ENCODE results near the gene MARCHF10. TPM values are rescaled to one million over a fixed set of nuclear protein-coding genes. Genes with fewer than 3 reads are reported as not detected.

MARCHF10 gene
- total RNA-seq, 1 experiment from 2014 or later = not detected

DNA sequence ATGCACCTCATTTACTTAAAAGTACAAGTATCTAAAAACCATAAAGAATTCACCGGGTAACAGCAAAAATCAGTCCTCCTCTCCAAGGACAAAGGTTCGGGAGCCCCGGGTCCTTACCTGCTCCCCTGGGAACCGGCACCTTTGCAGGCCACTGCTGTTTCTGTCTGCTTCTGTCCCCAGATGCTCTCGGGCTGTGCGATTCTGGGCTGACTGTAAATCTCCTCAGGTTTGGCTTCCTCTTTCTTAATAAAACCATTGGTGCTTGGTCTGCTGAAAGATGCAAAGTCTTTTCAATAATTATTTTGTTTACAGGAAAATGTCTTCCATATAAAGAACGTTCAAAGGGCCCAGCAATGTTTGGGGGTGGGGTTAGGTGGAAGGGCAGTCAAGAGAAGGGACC, 63.9 kb downstream of the MARCHF10 start:
- H3K9me3 Mint-ChIP-seq (ENCODE audit: unreplicated experiment) = no peaks in the 10 kb centered on the region
- intact Hi-C loops (cut with micrococcal nuclease) = no loop called here
- H3K4me3 Mint-ChIP-seq (ENCODE audit: unreplicated experiment) = no peak overlapping the region
- DNase-seq (ENCODE audit: unreplicated experiment) = no peak
- BruUV-seq (replicated peaks) = no TSS peak
- H3K36me3 Mint-ChIP-seq (ENCODE audit: insufficient read depth, unreplicated experiment) = no peaks in the 10 kb centered on the region
- no peaks in the 10 kb centered on the region for H3K27me3 Mint-ChIP-seq (ENCODE audit: insufficient read depth, unreplicated experiment)
- no peak overlapping the region for H3K27ac Mint-ChIP-seq (ENCODE audit: low read depth, unreplicated experiment)
- TF ChIP-seq, protein P1, sequence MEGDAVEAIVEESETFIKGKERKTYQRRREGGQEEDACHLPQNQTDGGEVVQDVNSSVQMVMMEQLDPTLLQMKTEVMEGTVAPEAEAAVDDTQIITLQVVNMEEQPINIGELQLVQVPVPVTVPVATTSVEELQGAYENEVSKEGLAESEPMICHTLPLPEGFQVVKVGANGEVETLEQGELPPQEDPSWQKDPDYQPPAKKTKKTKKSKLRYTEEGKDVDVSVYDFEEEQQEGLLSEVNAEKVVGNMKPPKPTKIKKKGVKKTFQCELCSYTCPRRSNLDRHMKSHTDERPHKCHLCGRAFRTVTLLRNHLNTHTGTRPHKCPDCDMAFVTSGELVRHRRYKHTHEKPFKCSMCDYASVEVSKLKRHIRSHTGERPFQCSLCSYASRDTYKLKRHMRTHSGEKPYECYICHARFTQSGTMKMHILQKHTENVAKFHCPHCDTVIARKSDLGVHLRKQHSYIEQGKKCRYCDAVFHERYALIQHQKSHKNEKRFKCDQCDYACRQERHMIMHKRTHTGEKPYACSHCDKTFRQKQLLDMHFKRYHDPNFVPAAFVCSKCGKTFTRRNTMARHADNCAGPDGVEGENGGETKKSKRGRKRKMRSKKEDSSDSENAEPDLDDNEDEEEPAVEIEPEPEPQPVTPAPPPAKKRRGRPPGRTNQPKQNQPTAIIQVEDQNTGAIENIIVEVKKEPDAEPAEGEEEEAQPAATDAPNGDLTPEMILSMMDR (IDR thresholded peaks at IDR 0.05; ENCODE audit: unreplicated experiment) = no peak
- no peaks in the 10 kb centered on the region for H3K4me1 Mint-ChIP-seq (ENCODE audit: insufficient read depth, unreplicated experiment)
- ChIA-PET POLR2A (no interaction called here), CTCF (interaction anchor here (1.3 kb wide), 1 partner anchor 23 kb away, joined by 3 read pairs; no protein-coding TSS in a partner anchor)

DNA sequence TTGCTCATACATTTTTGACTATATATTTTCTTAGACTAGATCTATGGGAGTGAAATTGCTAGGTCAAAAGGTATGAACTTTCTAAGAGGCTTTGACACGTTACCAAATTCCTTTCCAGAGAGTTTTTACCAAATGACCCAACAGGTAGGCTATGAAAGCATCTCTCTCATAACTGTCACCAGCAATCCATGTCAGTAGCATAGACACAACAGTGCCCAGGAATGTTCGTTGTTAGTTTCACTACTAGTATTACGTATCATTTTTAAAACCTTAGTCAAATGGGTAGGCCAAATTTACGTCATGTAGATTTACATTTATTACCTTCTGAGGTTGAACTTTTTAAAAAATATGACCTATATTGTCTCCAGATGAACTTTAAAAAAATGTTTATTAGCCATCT, 66.8 kb downstream of the MARCHF10 start:
- Mint-ChIP-seq H3K27ac (ENCODE audit: low read depth, unreplicated experiment) (no peak overlapping the region), H3K4me1 (ENCODE audit: insufficient read depth, unreplicated experiment) (peaks cover 11% of the 10 kb centered on the region), H3K4me3 (ENCODE audit: unreplicated experiment) (no peak overlapping the region), H3K36me3 (ENCODE audit: insufficient read depth, unreplicated experiment) (no peaks in the 10 kb centered on the region), H3K27me3 (ENCODE audit: insufficient read depth, unreplicated experiment) (no peaks in the 10 kb centered on the region), H3K9me3 (ENCODE audit: unreplicated experiment) (no peaks in the 10 kb centered on the region)
- POLR2A ChIA-PET = no interaction called here
- intact Hi-C loops (cut with micrococcal nuclease) = no loop called here
- TF ChIP-seq, protein P1 (IDR thresholded peaks at IDR 0.05; ENCODE audit: unreplicated experiment) = no peak
- DNase-seq (ENCODE audit: unreplicated experiment) = no peak
- no TSS peak for BruUV-seq (replicated peaks)
- CTCF ChIA-PET = no interaction called here

DNA sequence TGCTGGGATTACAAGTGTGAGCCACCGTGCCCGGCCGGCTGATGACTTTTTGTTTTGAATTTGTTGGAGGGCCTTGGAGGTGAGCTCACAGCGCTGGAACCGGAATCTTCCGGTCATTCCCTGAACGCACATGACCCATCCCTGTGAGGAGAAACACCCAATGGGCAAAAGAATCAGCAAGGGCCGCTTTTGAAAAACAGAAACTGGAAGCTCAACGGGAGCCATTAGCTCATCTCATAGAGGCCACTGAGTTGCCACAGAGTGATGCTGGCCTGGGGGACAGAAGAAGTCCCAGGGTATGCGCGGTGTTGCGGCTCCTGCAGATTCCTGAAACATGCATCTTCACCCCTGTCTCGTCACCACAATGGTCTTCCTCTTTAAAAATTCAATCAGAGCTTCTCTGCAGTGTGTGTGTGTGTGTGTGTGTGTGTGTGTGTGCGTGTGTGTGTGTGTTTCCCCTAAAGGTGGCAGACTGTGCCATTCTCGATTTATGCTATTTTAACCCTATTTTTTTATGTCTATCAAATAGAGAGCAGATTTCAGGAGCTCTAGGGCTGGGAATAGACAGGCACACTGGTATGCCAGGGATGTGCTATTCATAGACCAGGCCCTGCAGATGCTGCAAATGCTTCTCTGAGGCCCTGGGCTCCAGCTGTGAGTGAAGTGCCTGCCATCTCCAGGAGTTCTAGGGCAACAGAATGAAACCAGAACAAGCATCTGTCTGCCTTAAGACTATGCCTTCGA, 68.3 kb downstream of the MARCHF10 start:
- ChIA-PET CTCF (no interaction called here), POLR2A (interaction anchor here (0.6 to 1.1 kb wide), 4 partner anchors 22 to 338 kb away, joined by 3 to 5 read pairs (median 4); no protein-coding TSS in a partner anchor)
- no peaks in the 10 kb centered on the region for H3K27me3 Mint-ChIP-seq (ENCODE audit: insufficient read depth, unreplicated experiment)
- intact Hi-C loops (cut with micrococcal nuclease) = no loop called here
- no TSS peak for BruUV-seq (replicated peaks)
- H3K4me1 Mint-ChIP-seq (ENCODE audit: insufficient read depth, unreplicated experiment) = peaks cover 11% of the 10 kb centered on the region
- no peak overlapping the region for H3K4me3 Mint-ChIP-seq (ENCODE audit: unreplicated experiment)
- TF ChIP-seq, protein P1 (IDR thresholded peaks at IDR 0.05; ENCODE audit: unreplicated experiment) = no peak
- no peaks in the 10 kb centered on the region for H3K9me3 Mint-ChIP-seq (ENCODE audit: unreplicated experiment)
- DNase-seq (ENCODE audit: unreplicated experiment) = no peak
- H3K27ac Mint-ChIP-seq (ENCODE audit: low read depth, unreplicated experiment) = no peak overlapping the region
- no peaks in the 10 kb centered on the region for H3K36me3 Mint-ChIP-seq (ENCODE audit: insufficient read depth, unreplicated experiment)

DNA sequence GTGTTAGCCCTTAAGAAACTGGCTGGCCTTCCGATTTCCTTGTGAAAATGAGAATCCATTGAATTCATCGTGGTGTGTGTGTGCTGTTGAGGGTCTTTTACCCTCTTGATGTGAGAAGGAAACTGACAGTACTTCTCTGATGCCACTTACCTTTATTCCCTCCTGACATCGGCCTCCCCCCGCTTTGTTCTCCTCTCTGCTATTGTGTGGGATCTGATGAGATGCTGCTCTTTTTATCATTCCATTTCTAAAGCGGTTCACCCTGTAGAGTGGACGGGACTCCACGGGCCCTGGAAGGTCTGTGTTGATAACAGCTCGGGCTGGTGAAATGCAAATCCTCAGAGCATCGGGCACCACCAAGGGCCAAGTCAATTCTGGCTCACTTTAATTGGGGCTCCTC, 69.8 kb downstream of the MARCHF10 start:
- Mint-ChIP-seq H3K4me3 (ENCODE audit: unreplicated experiment) (no peak overlapping the region), H3K27me3 (ENCODE audit: insufficient read depth, unreplicated experiment) (no peaks in the 10 kb centered on the region), H3K4me1 (ENCODE audit: insufficient read depth, unreplicated experiment) (peaks cover 11% of the 10 kb centered on the region), H3K27ac (ENCODE audit: low read depth, unreplicated experiment) (no peak overlapping the region), H3K9me3 (ENCODE audit: unreplicated experiment) (no peaks in the 10 kb centered on the region), H3K36me3 (ENCODE audit: insufficient read depth, unreplicated experiment) (peaks cover 5% of the 10 kb centered on the region)
- intact Hi-C loops (cut with micrococcal nuclease) = no loop called here
- DNase-seq (ENCODE audit: unreplicated experiment) = no peak
- no TSS peak for BruUV-seq (replicated peaks)
- ChIA-PET CTCF (no interaction called here), POLR2A (interaction anchor here (0.7 kb wide), 1 partner anchor 22 kb away, joined by 3 read pairs; no protein-coding TSS in a partner anchor)
- TF ChIP-seq, protein P1 (IDR thresholded peaks at IDR 0.05; ENCODE audit: unreplicated experiment) = no peak
